Activated CD4-positive, alpha-beta T cell treated with anti-CD3 and anti-CD28 coated beads for 1 hour (primary cell): ENCODE data around the gene FGF11.

Source experiments
- DNase-seq: peaks from one replicate; pipeline ENCODE4 v3.0.0-alpha.2; 2020

FGF11 gene

DNA sequence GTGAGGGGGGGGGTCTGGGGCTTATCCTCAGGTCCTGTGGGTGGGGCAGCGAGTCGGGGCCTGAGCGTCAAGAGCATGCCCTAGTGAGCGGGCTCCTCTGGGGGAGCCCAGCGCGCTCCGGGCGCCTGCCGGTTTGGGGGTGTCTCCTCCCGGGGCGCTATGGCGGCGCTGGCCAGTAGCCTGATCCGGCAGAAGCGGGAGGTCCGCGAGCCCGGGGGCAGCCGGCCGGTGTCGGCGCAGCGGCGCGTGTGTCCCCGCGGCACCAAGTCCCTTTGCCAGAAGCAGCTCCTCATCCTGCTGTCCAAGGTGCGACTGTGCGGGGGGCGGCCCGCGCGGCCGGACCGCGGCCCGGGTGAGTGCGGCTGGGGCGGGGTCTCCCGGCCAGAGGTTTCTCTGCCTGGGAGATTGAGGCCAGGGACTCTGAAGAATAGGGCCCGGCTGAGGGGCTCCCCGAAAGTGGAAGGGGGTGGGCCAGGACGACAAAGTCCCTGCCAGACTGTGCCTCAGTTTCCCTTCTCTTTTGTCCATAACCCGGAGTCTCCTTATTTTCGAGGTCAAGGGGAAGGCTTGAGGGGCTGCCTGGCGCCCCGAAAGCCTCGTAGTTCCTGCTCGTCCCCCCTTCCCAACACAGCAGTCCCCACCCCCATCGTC, at the start of gene FGF11:
FGF11 (plus strand) TSS at position 51 of the 651 bp plus-strand sequence; CDS start at position 160, 109 bp downstream.
- DNase-seq: no peak

GRCh38 chr17:7389924-7390910, 49.1 kb upstream of the FGF11 start:
- DNase-seq: no peak

DNA sequence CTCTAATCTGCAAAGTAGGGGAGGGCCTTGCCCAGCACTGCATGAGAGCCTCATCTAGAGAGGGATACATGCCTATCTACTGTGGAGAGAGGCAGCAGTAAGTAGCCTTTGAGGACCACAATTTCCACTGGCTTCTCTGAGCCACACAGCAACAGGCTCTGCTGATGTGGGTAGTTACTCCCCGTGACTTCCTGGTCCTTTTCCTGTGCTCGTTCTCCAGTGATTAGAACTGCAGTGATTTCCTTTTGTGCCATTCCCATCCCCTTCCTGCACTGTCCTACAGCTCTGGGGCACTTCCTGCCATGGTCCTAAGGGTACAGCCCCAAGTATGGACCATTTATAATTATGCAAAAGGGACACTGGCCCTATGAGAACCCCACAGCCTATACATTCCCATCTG, 48.0 kb upstream of the FGF11 start:
- no peak for DNase-seq

- DNase-seq: no peak
Observed at GRCh38 chr17:7392696-7393612, 46.4 kb upstream of the FGF11 start.

- no peak for DNase-seq
Observed at GRCh38 chr17:7393613-7394451, 45.5 kb upstream of the FGF11 start.

DNA sequence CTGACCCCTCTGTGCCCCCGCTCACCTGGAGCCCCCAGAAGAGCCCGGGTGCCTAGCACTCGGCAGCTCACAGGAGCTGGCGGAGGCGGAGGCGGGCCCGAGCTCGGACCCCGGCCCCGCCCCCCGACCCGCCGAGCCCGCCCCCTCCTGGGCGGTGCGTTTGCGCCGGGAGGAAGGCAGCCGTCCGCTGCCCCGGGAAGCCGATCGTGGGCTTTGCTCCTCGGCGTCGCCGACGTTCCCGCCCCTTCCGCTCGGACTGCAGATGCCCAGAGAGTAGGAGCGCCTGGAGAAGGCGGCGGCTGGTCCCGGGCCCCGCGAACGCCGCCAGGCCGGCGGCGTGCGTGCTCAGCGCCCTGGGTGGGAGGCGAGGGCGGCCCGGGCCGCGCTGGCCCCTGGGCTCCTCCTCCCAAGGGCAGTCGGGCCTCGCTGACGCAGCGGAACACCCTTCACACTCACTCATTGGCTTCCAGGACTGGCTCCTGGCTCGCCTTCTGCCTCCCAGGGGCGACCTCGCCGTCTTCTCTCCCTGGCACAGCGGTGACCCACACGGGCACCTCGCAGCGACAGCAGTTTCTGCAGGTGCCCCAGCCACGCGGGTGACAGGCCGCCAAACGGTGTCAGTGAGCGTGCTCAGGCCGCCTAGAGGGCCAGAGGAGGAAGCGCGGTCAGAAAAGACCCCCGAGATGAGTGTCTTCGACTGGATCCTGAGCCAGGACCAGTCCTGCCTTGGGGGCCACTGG, 44.7 kb upstream of the FGF11 start, which contains the start of gene PLSCR3:
PLSCR3 (minus strand) TSS at position 74 of the 740 bp plus-strand sequence. CDS start 415 bp downstream, outside the sequence.
- DNase-seq: peak; percentile 72

GRCh38 chr17:7396147-7396546, 43.2 kb upstream of the FGF11 start:
- DNase-seq: no peak

DNA sequence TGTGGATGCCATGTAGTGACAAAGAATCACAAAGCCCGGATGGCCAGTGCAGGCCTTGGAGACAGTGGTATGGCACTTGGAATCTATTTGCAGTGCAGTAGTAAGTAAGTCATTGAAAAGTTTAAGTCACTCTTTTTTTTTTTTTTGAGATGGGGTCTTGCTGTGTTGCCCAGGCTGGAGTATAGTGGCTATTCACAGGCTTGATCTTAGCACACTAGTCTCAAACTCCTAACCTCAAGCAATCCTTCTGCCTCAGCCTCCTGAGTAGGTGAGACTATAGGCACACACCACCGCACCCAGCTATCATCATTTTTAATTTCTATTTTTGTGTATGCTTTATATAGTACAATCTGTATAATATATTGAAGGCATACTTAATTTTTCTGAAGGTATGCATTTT, 40.7 kb upstream of the FGF11 start:
- no peak for DNase-seq

GRCh38 chr17:7403043-7403726, 36.1 kb upstream of the FGF11 start:
- DNase-seq: no peak

- no peak for DNase-seq
Observed at GRCh38 chr17:7403727-7403976, 35.7 kb upstream of the FGF11 start.

DNA sequence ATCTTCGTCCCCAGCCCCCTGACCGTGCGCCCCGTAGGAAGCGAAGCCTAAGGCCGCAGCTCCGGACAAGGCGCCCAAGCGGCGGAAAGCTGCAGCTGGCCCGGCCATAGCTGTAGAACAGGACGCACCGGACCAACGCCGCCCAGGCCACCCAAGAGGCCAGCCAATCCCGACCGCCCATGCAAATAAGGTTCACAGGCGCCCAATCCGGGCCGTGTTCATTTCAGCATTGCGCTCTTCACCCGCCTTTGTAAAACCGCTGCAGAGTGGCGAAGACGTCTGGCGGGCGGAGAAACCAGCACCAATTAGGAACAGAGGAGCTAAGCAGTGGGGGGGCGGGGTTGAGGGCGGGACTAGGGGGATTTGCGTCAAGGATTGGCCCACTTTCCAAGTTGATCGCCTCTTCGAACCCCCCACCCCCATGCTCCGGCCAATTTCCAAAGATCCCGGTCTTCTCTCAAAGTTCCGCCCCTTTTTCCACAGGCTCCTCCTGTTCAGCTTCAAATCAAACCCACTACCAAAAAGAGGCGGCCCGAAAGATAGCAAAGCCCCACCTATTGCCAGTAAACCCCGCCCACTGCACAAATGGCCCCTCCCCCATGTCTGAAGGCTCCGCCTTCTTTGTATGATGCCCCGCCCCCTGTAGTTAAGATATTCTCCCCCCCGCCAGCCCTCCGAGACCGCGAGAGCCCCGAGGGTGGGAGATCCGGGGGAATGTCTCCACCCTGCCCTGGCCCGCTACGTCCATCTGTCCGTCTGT, 35.2 kb upstream of the FGF11 start, which contains the start of gene TMEM256:
TMEM256 (minus strand) TSS at position 121 of the 760 bp plus-strand sequence; CDS start at position 108, 13 bp downstream.
- DNase-seq: peak; percentile 88

DNA sequence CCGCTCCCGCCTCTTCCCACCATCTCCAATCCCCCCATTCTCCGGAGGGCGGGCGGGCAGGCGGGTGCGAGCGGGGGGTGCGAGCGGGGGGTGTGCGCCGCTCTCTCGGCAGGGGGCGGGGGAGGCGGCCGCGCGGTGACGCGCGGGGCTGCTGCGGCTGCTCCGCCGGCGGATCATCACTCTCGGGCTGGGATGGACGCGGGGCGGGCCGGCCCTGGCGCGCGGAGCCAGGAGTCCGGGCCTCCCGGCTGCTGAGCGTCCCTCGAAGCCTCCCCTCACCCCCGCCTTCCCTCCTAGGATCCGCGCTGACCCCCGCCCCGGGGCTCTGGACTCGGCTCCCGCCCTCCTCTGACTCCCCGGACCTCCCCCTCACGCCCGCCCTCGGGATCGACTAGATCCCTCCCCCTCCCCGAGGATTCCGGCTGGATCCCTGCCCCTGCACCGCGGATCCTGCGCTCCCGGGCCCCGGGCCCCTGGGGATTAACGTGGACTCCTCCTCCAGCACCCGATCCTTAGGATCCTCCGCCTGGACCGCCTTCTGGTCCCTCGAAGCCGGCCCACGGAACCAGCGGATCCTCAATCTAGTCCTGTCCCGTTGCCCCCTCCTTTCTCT, 34.5 kb upstream of the FGF11 start:
- DNase-seq: no peak

GRCh38 chr17:7405350-7406234, 33.7 kb upstream of the FGF11 start:
- no peak for DNase-seq

DNA sequence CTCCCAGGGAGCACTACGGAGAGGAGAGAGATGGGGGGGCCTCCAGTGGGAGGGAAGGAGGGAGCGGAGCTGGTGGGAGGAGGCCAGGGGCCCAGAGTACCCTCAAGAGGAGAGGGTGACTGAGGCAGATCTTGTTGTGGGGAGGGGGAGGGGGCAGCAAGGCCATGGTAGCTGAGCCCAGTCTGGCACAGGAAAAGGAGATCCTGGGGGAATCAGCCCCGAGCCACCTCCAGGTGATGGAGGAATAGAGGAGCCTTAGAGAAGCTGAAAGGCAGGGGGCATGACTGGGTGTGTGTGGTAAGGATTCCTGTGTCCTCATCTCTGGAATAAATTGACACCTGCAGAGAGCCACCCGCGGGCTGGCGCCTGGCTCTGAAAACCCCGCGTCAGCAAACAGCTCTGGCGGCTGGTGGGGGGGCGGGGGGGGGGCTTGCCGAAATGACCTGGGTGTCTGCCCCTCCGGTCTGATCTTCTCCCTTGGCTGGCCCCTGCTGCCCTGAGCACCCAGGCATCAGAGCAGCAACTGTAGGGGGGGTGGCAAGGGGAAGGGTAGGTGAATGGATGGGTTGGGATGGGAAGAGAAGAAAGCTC, 33.0 kb upstream of the FGF11 start:
- no peak for DNase-seq

- no peak for DNase-seq
Observed at GRCh38 chr17:7407082-7407481, 32.2 kb upstream of the FGF11 start.

DNA sequence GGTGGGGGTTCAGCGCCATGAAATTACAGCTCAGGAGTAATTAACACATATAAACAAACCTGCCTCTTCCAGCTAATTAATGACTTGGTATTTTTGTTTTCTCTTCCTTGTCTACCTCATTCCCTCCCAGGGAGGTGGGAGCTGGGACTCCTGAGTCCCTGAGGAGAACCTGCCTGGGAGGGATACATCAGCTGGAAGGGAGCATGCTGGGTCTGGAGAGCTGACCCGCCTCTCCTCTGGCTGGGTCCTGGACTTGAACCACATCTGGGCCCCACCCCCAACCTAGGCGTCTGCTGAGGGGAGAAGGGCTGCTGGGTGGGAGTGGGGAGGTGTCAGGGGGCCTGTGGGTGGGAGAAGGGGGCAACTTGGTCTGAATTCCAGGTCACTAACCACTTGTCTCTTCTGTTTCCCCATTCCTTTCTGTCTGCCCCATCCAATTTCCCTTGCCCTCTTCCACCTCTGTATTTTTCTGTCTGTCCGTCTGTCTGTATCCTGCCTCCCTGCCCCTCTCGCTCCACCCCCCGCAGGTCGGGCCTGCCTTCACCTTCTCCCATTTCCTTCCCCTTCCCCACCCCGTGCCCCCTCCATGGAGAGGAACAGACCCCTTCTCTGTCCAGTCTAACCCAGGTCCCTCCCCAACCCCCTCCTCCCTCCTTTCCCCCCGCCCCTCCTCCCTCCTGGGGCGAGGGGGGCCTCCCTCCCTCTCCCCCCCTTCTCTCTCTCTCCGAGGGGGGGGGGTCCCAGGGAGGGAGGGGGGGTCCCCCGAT, 31.6 kb upstream of the FGF11 start, which contains the start of gene NLGN2:
NLGN2 (plus strand) TSS at position 361 of the 767 bp plus-strand sequence. CDS start 411 bp downstream, outside the sequence.
- no peak for DNase-seq

DNA sequence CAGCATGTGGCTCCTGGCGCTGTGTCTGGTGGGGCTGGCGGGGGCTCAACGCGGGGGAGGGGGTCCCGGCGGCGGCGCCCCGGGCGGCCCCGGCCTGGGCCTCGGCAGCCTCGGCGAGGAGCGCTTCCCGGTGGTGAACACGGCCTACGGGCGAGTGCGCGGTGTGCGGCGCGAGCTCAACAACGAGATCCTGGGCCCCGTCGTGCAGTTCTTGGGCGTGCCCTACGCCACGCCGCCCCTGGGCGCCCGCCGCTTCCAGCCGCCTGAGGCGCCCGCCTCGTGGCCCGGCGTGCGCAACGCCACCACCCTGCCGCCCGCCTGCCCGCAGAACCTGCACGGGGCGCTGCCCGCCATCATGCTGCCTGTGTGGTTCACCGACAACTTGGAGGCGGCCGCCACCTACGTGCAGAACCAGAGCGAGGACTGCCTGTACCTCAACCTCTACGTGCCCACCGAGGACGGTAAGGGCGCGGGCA, 31.0 kb upstream of the FGF11 start:
- DNase-seq: no peak
